Measurements from ENCODE around the gene SNX7.

GRCh38 chr1:98668733-98669132, 7.2 kb downstream of the SNX7 start:
- TF ChIP-seq CTCF (IDR thresholded peaks at IDR 0.05) (no peak), POLR2AphosphoS5 (IDR thresholded peaks at IDR 0.05) (no peak), POLR2A (IDR thresholded peaks at IDR 0.05) (no peak), EP300 (IDR thresholded peaks at IDR 0.05) (no peak)

Data from stomach (tissue), 4 donors.